ENCODE measurements around the gene DACH1. TPM values are rescaled to one million over a fixed set of nuclear protein-coding genes. Genes with fewer than 3 reads are reported as not detected.

Gene DACH1
- total and polyA plus RNA-seq, 2 of the 8 experiments (the other 6 are each of a cell fraction or from before 2014, with no cell fraction given) = 0.12 to 0.67 TPM

DNA sequence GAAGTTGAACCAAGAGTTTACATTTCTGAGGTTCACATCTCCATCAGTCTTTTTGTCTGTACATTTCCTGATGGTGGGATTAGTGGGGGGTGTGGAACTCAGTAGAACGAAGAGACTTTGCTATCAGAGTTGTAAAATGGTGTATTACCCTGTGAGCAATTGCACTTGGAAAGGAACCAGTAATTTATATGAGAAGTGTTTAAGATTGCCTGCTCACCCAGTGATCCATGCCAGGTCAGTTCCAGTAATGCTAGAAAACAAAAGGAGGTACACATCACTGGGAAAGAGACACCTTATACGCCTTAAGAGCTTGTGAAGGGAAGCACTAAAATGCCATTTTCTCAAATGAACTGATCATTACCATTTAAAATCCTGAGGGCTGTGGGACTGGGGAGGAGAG lies 7.5 kb upstream of the DACH1 start:
- Histone ChIP-seq H3K9ac (replicated peaks in 1 of 4; ENCODE audit: extremely low read depth in 1 of 4, low read depth in 3 of 4, low read length in 3 of 4) (no peak overlapping the region), H3K27me3 (replicated peaks in 1 of 4; ENCODE audit: control insufficient read depth in 3 of 4, extremely low read depth in 1 of 4, insufficient read depth in 3 of 4, low read length in 3 of 4) (peaks cover 0 to 2% (median under 1%) of the 10 kb centered on the region in 4 experiments; a peak in 2 of 7 replicates), H4K5ac (ENCODE audit: insufficient read length, low read depth, low read length) (no peak overlapping the region), H3K18ac (ENCODE audit: extremely low read depth, low read length) (no peak overlapping the region), H2BK5ac (ENCODE audit: low read depth, low read length) (no peak overlapping the region), H2BK20ac (ENCODE audit: low read length) (no peak overlapping the region), H2AK5ac (ENCODE audit: low read depth, low read length) (no peak overlapping the region), H4K91ac (replicated peaks; ENCODE audit: insufficient read length, low read length) (no peak overlapping the region), H4K8ac (ENCODE audit: extremely low read depth, insufficient read depth, low read length) (no peak overlapping the region), H3K4me2 (ENCODE audit: insufficient read depth in 1 of 2, low read depth in 2 of 2, low read length in 2 of 2) (no peak overlapping the region), H3K56ac (replicated peaks; ENCODE audit: insufficient read length, low read depth, low read length) (no peak overlapping the region), H2AFZ (ENCODE audit: low read length) (no peak overlapping the region), H3K4ac (replicated peaks; ENCODE audit: insufficient read length, low read depth, low read length) (no peak overlapping the region), H3K79me1 (ENCODE audit: low read depth, low read length) (no peaks in the 10 kb centered on the region), H3K14ac (ENCODE audit: insufficient read length) (no peak overlapping the region), H2BK120ac (replicated peaks; ENCODE audit: low read depth, low read length) (no peak overlapping the region), H3K79me2 (ENCODE audit: control insufficient read depth in 1 of 2, insufficient read depth in 2 of 2, low read length in 2 of 2) (no peaks in the 10 kb centered on the region), H3K36me3 (ENCODE audit: control insufficient read depth in 2 of 4, insufficient read depth in 4 of 4, low read length in 3 of 4) (no peaks in the 10 kb centered on the region), H2BK15ac (ENCODE audit: low read length) (no peak overlapping the region), H3K23me2 (ENCODE audit: low read depth, low read length) (no peaks in the 10 kb centered on the region), H3K4me1 (replicated peaks in 1 of 4; ENCODE audit: control insufficient read depth in 3 of 4, insufficient read depth in 4 of 4, low read length in 3 of 4) (peaks cover 2 to 13% (median 5%) of the 10 kb centered on the region in 4 experiments; a peak in 5 of 7 replicates), H2BK12ac (ENCODE audit: low read depth, low read length) (no peak overlapping the region), H3K4me3 (ENCODE audit: extremely low read depth in 1 of 4, insufficient read depth in 2 of 4, low read depth in 3 of 4, low read length in 4 of 4) (no peak overlapping the region), H3K9me3 (ENCODE audit: insufficient read depth in 2 of 2, low read depth in 1 of 2, low read length in 1 of 2) (no peaks in the 10 kb centered on the region), H3K23ac (ENCODE audit: insufficient read length) (no peak overlapping the region), H3K27ac (ENCODE audit: low read depth, low read length) (no peak overlapping the region), H4K20me1 (replicated peaks in 1 of 2; ENCODE audit: control insufficient read depth in 1 of 2, insufficient read depth in 2 of 2, low read length in 2 of 2) (no peaks in the 10 kb centered on the region)
- POLR2A ChIA-PET (ENCODE audit: partially characterized antibody) = no interaction called here
- CTCF ChIA-PET (ENCODE audit: partially characterized antibody) = no interaction called here
- 100% methylated on average over 2 of the region's 2 CpGs; no CpG with 5 or more reads in 1 of the 2 experiments for WGBS, 2 experiments (ENCODE audit: extremely low coverage in 1 of 2, insufficient coverage in 1 of 2, insufficient read length in 1 of 2, insufficient replicate concordance in 2 of 2, low coverage in 1 of 2, low lambda C conversion rate in 2 of 2, missing lambda C conversion rate in 1 of 2)
- DNase-seq (ENCODE audit: low read depth in 1 of 2, low spot score in 2 of 2) (no peak), FAIRE-seq (no peak)
- no peak for TF ChIP-seq RBBP5 (IDR thresholded peaks at IDR 0.05; ENCODE audit: borderline replicate concordance, low read depth, low read length)
- TF ChIP-seq, protein P1, sequence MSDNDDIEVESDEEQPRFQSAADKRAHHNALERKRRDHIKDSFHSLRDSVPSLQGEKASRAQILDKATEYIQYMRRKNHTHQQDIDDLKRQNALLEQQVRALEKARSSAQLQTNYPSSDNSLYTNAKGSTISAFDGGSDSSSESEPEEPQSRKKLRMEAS (IDR thresholded peaks at IDR 0.05) = no peak
- no peak for TF ChIP-seq BACH1 (IDR thresholded peaks at IDR 0.05; ENCODE audit: low read length)
- no peak for TF ChIP-seq CBX5 (IDR thresholded peaks at IDR 0.05; ENCODE audit: low read depth, low read length)
- TF ChIP-seq SIRT6 (IDR thresholded peaks at IDR 0.05; ENCODE audit: low read length) = no peak
- no peak for TF ChIP-seq KDM1A (IDR thresholded peaks at IDR 0.05; ENCODE audit: borderline replicate concordance, low read length)
- TF ChIP-seq TAF7 (optimal IDR thresholded peaks at IDR 0.05; ENCODE audit: borderline replicate concordance, low read depth, low read length) = no peak
- TF ChIP-seq TCF12 (IDR thresholded peaks at IDR 0.05; ENCODE audit: low read depth, low read length) = no peak
- TF ChIP-seq EP300 (IDR thresholded peaks at IDR 0.05; ENCODE audit: borderline replicate concordance in 1 of 2, low read depth in 2 of 2, low read length in 2 of 2) = no peak
- TF ChIP-seq, protein P2, sequence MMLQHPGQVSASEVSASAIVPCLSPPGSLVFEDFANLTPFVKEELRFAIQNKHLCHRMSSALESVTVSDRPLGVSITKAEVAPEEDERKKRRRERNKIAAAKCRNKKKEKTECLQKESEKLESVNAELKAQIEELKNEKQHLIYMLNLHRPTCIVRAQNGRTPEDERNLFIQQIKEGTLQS (IDR thresholded peaks at IDR 0.05; ENCODE audit: insufficient read depth, low read depth, low read length) = no peak

Measured in H1 (cell line).